Testis (tissue), 3 donors: ENCODE measurements around the gene STK40. TPM values are rescaled to one million over a fixed set of nuclear protein-coding genes. Genes with fewer than 3 reads are reported as not detected.

Source experiments
- DNase-seq: peaks from one replicate; pipeline ENCODE4 v3.0.0-alpha.2; 2019
- H3K27ac ChIP-seq, 2 donors: fragments of 200-600 bp; sonication (generic); one replicate each; pipeline ENCODE4 v1.5.1; 2019
- H3K27me3 ChIP-seq: fragments of 200-600 bp; sonication (generic); one replicate; pipeline ENCODE4 v1.5.1; 2019
- H3K36me3 ChIP-seq: fragments of 200-600 bp; sonication (generic); one replicate; pipeline ENCODE4 v1.5.1; 2017; ENCODE audit warnings: low read depth; ENCODE audit errors: missing control alignments
- H3K4me1 ChIP-seq: fragments of 200-600 bp; sonication (generic); one replicate; pipeline ENCODE4 v1.5.1; 2019
- H3K4me3 ChIP-seq, 2 donors: fragments of 200-600 bp; sonication (generic); one replicate each; pipeline ENCODE4 v1.5.1; 2017 to 2019
- H3K9me3 ChIP-seq: fragments of 200-600 bp; sonication (generic); one replicate; pipeline ENCODE4 v1.5.1; 2017
- CTCF ChIP-seq, 3 experiments: fragments of 450-650 bp in 2 of 3; fragments of 200-600 bp in 1 of 3; sonication (generic) in 1 of 3; IDR thresholded peaks; one replicate each; pipeline ENCODE4 v1.5.1; 2016 to 2019; ENCODE audit warnings: antibody characterized with exemption in 3 of 3, mild to moderate bottlenecking in 2 of 3, moderate library complexity in 1 of 3
- POLR2A ChIP-seq: fragments of 450-650 bp; IDR thresholded peaks from one replicate; pipeline ENCODE4 v1.6.1; 2017; ENCODE audit warnings: antibody characterized with exemption, mild to moderate bottlenecking, moderate library complexity
- WGBS, 2 donors: methylation state at CpG; one replicate each; pipeline ENCODE4 v1.1.5; 2018; 5-methylcytosine and 5-hydroxymethylcytosine counted together
- intact Hi-C: fragments of 100-400 bp; cut with DNase I; formaldehyde crosslinking; loops from one replicate; pipeline ENCODE4 v1.15.1; 2023; ENCODE audit warnings: low total_unique reads
- polyA plus RNA-seq: library from polyadenylated mRNA; stranded (reverse); fragments of 350-450 nt; fragmentation: Illumina TruSeq; extraction: RNeasy Lipid Tissue Mini Kit (QIAGEN cat#74804); gene quantifications from one replicate; pipeline ENCODE4 v1.2.3, GENCODE V29; 2014; ENCODE audit warnings: low read depth, low replicate concordance; ENCODE audit not compliant: insufficient read depth
- total RNA-seq, 2 donors: library from RNA; depleted of rRNA; stranded (reverse); fragments of >200 nt; gene quantifications; one replicate each; pipeline ENCODE4 v1.2.3, GENCODE V29; 2016

The STK40 gene
- total and polyA plus RNA-seq, 3 donors from 2014 or later: 126 to 159 (median 140) TPM

GRCh38 chr1:36417931-36418330, 32.2 kb upstream of the STK40 start:
- intact Hi-C loops: no loop called here
- TF ChIP-seq CTCF (IDR thresholded peaks at IDR 0.05) (no peak), POLR2A (no peak)
- H3K9me3 ChIP-seq: no peaks in the 10 kb centered on the region
- H3K27me3 ChIP-seq: no peaks in the 10 kb centered on the region
- H3K36me3 ChIP-seq: no peaks in the 10 kb centered on the region
- no peak overlapping the region for H3K4me3 ChIP-seq
- H3K27ac ChIP-seq: peak overlapping the region; percentile 63 to 67
- DNase-seq: peak; percentile 36
- H3K4me1 ChIP-seq: peaks cover 38% of the 10 kb centered on the region
- WGBS, 2 donors: 50 to 88% methylated on average over 9 of the region's 9 CpGs

DNA sequence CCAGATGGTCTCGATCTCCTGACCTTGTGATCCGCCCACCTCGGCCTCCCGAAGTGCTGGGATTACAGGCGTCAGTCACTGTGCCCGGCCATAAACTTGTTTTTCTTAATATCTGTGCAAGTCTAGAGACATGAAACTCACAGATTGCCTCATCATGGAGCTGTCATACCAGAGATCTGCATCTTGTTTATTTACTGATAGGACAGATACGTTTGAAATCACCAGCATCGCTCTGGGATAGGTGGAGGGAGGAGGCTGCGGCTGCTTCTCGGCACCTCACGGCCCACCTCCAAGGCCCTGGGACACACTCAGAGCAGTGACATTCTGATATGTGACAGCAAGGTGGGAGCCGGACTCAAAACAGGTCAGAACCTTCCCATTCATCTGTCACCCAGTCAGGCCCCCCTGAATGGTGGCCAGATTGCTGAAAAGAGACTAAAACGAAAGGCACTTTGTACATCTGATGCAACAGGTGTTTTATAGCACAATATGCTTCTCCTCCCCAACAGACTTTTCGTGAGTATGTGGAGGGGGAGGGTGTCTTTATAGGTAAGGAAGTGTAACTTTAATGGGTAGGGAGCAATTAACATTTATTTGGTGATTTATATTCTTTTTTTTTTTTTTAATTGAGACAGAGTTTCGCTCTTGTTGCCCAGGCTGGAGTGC, 30.1 kb upstream of the STK40 start:
- Histone ChIP-seq H3K9me3 (no peaks in the 10 kb centered on the region), H3K4me3 (no peak overlapping the region), H3K27ac (no peak overlapping the region), H3K4me1 (peaks cover 36% of the 10 kb centered on the region), H3K27me3 (no peaks in the 10 kb centered on the region), H3K36me3 (no peaks in the 10 kb centered on the region)
- 84 to 85% methylated on average over 14 to 15 of the region's 15 CpGs for WGBS, 2 donors
- intact Hi-C loops: no loop called here
- TF ChIP-seq CTCF (IDR thresholded peaks at IDR 0.05): no peak
- TF ChIP-seq POLR2A: no peak
- DNase-seq: no peak

- Histone ChIP-seq H3K27me3 (no peaks in the 10 kb centered on the region), H3K27ac (peak overlapping the region; percentile 6 to 36), H3K4me3 (no peak overlapping the region), H3K4me1 (peaks cover 22% of the 10 kb centered on the region), H3K36me3 (no peaks in the 10 kb centered on the region), H3K9me3 (no peaks in the 10 kb centered on the region)
- intact Hi-C loops: no loop called here
- 62 to 65% methylated on average over 4 of the region's 4 CpGs for WGBS, 2 donors
- no peak for DNase-seq
- TF ChIP-seq POLR2A (no peak), CTCF (IDR thresholded peaks at IDR 0.05) (no peak)
Observed at GRCh38 chr1:36414384-36414783, 28.7 kb upstream of the STK40 start.

GRCh38 chr1:36411674-36412648, 26.2 kb upstream of the STK40 start:
- Histone ChIP-seq H3K27ac (no peak overlapping the region), H3K4me3 (no peak overlapping the region), H3K4me1 (peaks cover 12% of the 10 kb centered on the region), H3K36me3 (no peaks in the 10 kb centered on the region), H3K9me3 (no peaks in the 10 kb centered on the region), H3K27me3 (no peaks in the 10 kb centered on the region)
- DNase-seq: no peak
- WGBS, 2 donors: 63 to 65% methylated on average over 11 of the region's 11 CpGs
- intact Hi-C loops: no loop called here
- TF ChIP-seq POLR2A: no peak
- TF ChIP-seq CTCF (IDR thresholded peaks at IDR 0.05): no peak
